Type B pancreatic cell (in vitro differentiated cells): ENCODE data around the gene VPS54. TPM values are rescaled to one million over a fixed set of nuclear protein-coding genes. Genes with fewer than 3 reads are reported as not detected.

Experiments used
- DNase-seq: peaks from one replicate; pipeline ENCODE4 v3.0.0; 2021; ENCODE audit warnings: mixed read lengths; ENCODE audit not compliant: unreplicated experiment; ENCODE audit errors: extremely low spot score
- H3K27ac Mint-ChIP-seq: 2 replicates; pipeline ENCODE4 v1.8.0; 2021; ENCODE audit warnings: mild to moderate bottlenecking, mixed read lengths
- H3K27me3 Mint-ChIP-seq: 2 replicates; pipeline ENCODE4 v1.8.0; 2021; ENCODE audit warnings: mixed read lengths
- H3K36me3 Mint-ChIP-seq: 2 replicates; pipeline ENCODE4 v1.8.0; 2021; ENCODE audit warnings: mixed read lengths
- H3K4me1 Mint-ChIP-seq: one replicate; pipeline ENCODE4 v1.8.0; 2021; ENCODE audit warnings: mixed read lengths; ENCODE audit not compliant: unreplicated experiment
- H3K4me3 Mint-ChIP-seq: 2 replicates; pipeline ENCODE4 v1.8.0; 2021; ENCODE audit warnings: mild to moderate bottlenecking, mixed read lengths
- H3K9me3 Mint-ChIP-seq: 2 replicates; pipeline ENCODE4 v1.8.0; 2021; ENCODE audit warnings: mixed read lengths
- CTCF ChIP-seq: fragments of 200-600 bp; sonication (generic); conservative IDR thresholded peaks from 2 replicates; pipeline ENCODE4 v1.5.0; 2021; ENCODE audit warnings: antibody characterized with exemption, mild to moderate bottlenecking
- total RNA-seq: library from RNA; stranded (reverse); gene quantifications from 2 replicates; pipeline ENCODE4 v1.2.1, GENCODE V29; 2021; ENCODE audit warnings: low replicate concordance

VPS54 gene
- total RNA-seq, 1 donor from 2014 or later = 23.3 TPM

DNA sequence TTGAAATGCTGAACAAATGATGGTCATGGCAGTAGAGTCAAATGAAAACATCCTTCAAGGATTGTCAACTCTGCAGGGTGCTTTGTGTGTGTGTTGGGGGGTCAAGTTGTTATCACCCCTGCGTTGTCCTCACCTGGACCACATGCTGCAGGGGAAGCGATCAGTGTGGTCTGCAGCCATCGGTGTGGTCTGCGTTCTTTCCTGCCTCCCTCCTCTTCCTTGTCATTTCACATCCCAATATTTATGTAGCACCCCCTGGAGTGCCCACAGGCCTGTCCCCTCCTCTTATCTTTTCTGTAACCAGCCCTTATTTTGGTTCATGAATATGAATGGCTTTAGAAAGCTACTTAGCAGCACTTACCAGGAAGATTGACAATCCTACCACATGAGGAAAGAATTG, 138.6 kb downstream of the VPS54 start:
- H3K9me3 Mint-ChIP-seq = no peaks in the 10 kb centered on the region
- peaks cover 36% of the 10 kb centered on the region for H3K36me3 Mint-ChIP-seq
- no peak overlapping the region for H3K4me3 Mint-ChIP-seq

GRCh38 chr2:63879876-63880433, 139.3 kb downstream of the VPS54 start:
- no peak for TF ChIP-seq CTCF
- H3K9me3 Mint-ChIP-seq = no peaks in the 10 kb centered on the region
- H3K27ac Mint-ChIP-seq = no peak overlapping the region
- no peaks in the 10 kb centered on the region for H3K27me3 Mint-ChIP-seq
- H3K4me3 Mint-ChIP-seq = no peak overlapping the region
- peaks cover 37% of the 10 kb centered on the region for H3K36me3 Mint-ChIP-seq
- H3K4me1 Mint-ChIP-seq = peaks cover 15% of the 10 kb centered on the region
- DNase-seq = no peak

More for the DNA sequence above, 138.6 kb downstream of the VPS54 start:
- Mint-ChIP-seq H3K27ac (peak overlapping the region; percentile 44), H3K27me3 (no peaks in the 10 kb centered on the region), H3K4me1 (peaks cover 15% of the 10 kb centered on the region)
- TF ChIP-seq CTCF = no peak
- DNase-seq = no peak

DNA sequence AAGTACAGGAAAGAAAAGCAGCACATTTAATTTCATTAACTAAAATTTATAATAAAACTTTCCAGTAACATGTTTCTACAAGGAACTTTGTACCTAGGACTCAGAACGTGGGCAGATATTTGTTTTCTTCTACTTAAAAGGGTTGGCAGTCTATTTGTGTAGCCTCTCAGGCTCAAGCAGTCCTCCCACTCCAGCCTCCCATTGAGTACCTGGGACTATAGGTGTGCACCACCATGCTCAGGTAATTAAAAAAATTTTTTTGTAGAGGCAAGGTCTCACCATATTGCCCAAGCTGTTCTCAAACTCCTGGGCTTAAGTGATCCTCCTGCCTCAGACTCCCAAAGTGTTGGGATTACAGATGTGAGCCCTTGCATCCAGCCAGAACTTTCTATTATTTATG, 140.7 kb downstream of the VPS54 start:
- no peak for TF ChIP-seq CTCF
- H3K4me1 Mint-ChIP-seq = peaks cover 15% of the 10 kb centered on the region
- peaks cover 42% of the 10 kb centered on the region for H3K36me3 Mint-ChIP-seq
- no peak for DNase-seq
- H3K9me3 Mint-ChIP-seq = peaks cover 9% of the 10 kb centered on the region
- no peak overlapping the region for H3K4me3 Mint-ChIP-seq
- no peaks in the 10 kb centered on the region for H3K27me3 Mint-ChIP-seq
- no peak overlapping the region for H3K27ac Mint-ChIP-seq

GRCh38 chr2:63876311-63876710, 142.9 kb downstream of the VPS54 start:
- no peak overlapping the region for H3K27ac Mint-ChIP-seq
- no peak for TF ChIP-seq CTCF
- no peaks in the 10 kb centered on the region for H3K27me3 Mint-ChIP-seq
- DNase-seq = no peak
- peaks cover 12% of the 10 kb centered on the region for H3K9me3 Mint-ChIP-seq
- H3K4me1 Mint-ChIP-seq = peaks cover 14% of the 10 kb centered on the region
- H3K4me3 Mint-ChIP-seq = no peak overlapping the region
- H3K36me3 Mint-ChIP-seq = peaks cover 46% of the 10 kb centered on the region

DNA sequence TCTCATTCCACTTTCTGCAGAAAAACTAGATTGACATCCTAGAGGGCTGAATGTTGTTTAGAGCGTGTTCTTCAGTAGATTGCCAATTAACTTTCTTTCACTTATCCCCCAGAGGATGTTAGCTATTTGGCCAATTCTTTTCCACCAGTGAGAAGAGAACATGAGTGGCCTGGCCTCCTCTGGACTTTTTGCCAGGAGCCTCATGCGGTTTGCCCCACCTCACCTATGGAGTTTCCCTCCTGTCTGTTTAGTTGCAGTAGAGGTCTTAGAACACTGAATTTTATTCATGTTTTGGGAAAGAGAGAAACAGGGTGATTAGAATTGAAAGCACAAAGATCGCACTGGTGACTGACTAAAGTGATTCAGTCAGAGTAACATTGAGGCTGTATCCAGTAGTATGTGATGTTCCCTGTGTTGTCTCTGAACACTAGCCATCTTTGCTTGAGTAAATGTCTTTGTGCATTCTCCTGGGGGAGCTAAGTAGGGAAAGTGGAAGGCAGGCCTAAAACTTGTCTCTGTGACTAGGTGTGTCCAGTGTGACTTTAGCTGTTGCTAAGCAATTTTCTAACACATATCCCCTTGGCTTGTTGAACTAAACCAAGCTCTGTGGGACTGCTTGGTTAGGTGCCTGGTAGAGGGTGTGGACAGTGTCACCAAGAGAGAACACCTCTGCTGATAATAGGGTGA, 143.5 kb downstream of the VPS54 start:
- Mint-ChIP-seq H3K4me3 (no peak overlapping the region), H3K9me3 (peaks cover 12% of the 10 kb centered on the region), H3K27me3 (no peaks in the 10 kb centered on the region), H3K27ac (peak overlapping the region; percentile 17), H3K4me1 (peaks cover 11% of the 10 kb centered on the region), H3K36me3 (peaks cover 41% of the 10 kb centered on the region)
- no peak for TF ChIP-seq CTCF
- DNase-seq = no peak
